MM.1S (cell line): ENCODE measurements around the gene RPS14.

Experiments
- EZH2 ChIP-seq: fragments of 300-600 bp; sonication (generic); optimal IDR thresholded peaks from 2 replicates; pipeline ENCODE3; 2017; ENCODE audit warnings: low read depth, mild to moderate bottlenecking, antibody characterized with exemption, low read length, mixed read lengths
- EZH2phosphoT487 ChIP-seq: fragments of 300-600 bp; sonication (generic); IDR thresholded peaks from 2 replicates; pipeline ENCODE4 v1.6.1; 2018; ENCODE audit warnings: antibody characterized with exemption, low read length
- TF ChIP-seq, protein P1 (sequence below): fragments of 300-600 bp; sonication (generic); IDR thresholded peaks from 2 replicates; pipeline ENCODE4 v1.5.1; 2016; ENCODE audit warnings: antibody characterized with exemption, low read length, mixed read lengths

DNA sequence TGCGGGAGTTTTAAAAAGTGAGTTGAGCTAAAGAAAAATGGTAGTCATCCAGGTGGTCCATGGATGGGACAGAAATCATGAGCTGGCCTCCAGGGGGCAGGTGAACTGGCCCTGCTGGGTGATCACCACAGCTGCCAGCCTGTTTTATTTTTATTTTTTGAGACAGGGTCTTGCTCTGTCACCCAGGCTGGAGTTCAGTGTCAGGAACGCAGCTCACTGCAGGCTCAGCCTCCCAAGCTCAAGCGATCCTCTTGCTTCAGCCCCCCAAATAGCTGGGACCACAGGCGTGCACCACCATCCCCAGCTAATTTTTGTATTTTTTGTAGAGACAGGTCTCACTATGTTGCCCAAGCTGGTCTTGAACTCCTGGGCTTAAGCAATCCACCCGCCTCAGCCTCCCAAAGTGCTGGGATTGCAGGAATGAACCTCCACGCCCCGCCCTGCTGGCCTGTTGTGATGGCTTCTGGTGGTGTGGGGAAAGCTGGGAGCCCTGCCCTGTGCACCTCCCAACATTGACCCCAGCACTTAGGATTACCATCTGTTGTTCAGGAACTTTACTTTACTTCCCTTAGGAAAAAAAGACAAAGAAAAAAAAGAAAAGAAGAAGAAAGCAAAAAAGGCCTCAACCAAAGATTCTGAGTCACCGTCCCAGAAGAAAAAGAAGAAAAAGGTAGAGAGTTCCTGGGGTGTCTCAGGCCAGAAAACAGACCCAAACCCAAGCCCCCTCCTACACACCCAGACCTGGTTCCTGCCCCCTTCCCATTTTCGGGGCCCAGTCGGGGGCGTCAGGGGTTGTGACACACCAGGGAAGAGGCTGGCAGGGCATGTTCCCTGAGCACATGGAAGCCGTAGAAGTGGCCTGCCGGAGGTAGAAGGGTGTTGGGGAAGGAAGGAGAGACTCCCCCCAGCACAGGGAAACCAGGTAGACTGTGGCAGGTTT lies 51.5 kb downstream of the RPS14 start:
- TF ChIP-seq, protein P1, sequence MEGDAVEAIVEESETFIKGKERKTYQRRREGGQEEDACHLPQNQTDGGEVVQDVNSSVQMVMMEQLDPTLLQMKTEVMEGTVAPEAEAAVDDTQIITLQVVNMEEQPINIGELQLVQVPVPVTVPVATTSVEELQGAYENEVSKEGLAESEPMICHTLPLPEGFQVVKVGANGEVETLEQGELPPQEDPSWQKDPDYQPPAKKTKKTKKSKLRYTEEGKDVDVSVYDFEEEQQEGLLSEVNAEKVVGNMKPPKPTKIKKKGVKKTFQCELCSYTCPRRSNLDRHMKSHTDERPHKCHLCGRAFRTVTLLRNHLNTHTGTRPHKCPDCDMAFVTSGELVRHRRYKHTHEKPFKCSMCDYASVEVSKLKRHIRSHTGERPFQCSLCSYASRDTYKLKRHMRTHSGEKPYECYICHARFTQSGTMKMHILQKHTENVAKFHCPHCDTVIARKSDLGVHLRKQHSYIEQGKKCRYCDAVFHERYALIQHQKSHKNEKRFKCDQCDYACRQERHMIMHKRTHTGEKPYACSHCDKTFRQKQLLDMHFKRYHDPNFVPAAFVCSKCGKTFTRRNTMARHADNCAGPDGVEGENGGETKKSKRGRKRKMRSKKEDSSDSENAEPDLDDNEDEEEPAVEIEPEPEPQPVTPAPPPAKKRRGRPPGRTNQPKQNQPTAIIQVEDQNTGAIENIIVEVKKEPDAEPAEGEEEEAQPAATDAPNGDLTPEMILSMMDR: no peak
- TF ChIP-seq EZH2: no peak
- TF ChIP-seq EZH2phosphoT487: no peak
